ENCODE data around the gene VMAC. TPM values are rescaled to one million over a fixed set of nuclear protein-coding genes. Genes with fewer than 3 reads are reported as not detected.

The VMAC gene
- total and polyA plus RNA-seq, 2 of the 8 experiments (the other 6 are each of a cell fraction or from before 2014, with no cell fraction given) = 1.3 to 2.2 TPM

DNA sequence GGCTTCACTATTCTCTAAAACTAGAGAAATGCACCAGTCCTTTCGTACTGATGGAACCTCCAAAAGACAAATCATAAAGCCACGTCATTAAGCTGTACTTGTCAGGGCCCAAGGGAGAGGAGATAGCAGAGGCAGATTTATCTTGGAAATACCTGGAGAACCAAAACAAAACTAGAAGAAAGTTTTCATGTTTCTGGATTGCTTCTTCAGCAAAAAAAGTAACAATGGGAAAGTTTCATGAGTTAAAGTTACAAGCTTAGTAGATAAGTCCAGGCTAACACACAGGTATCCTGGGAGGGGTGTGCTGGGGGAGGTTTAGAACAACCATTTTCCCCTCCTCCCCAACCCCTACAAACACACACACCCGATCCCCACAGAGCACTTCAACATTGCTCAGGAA is 51.7 kb downstream of the VMAC start (continued):
- no peak for TF ChIP-seq POU5F1 (IDR thresholded peaks at IDR 0.05; ENCODE audit: low read depth, low read length)
